GM23338 (cell line): ENCODE results near the gene PCP4L1. TPM values are rescaled to one million over a fixed set of nuclear protein-coding genes. Genes with fewer than 3 reads are reported as not detected.

Experiments used
- ATAC-seq: fragments of 200-7000 bp; cut with Tn5 transposase; 3 replicates; pipeline ENCODE4 v1.9.1; 2020
- DNase-seq: peaks from one replicate; pipeline ENCODE4 v3.0.0-alpha.2; 2015; ENCODE audit warnings: low spot score
- H2AFZ ChIP-seq: fragments of 200-600 bp; sonication (generic); 2 replicates; pipeline ENCODE4 v1.8.0; 2016; ENCODE audit warnings: antibody characterized with exemption, mild to moderate bottlenecking, moderate library complexity
- H3F3A ChIP-seq: fragments of 200-600 bp; sonication (generic); replicated peaks from 2 replicates; pipeline ENCODE4 v1.8.0; 2017; ENCODE audit warnings: antibody characterized with exemption, mixed run types, low read depth
- H3K27ac ChIP-seq: fragments of 200-600 bp; sonication (generic); 2 replicates; pipeline ENCODE4 v1.6.1; 2016; ENCODE audit warnings: low read depth
- H3K27me3 ChIP-seq: fragments of 200-600 bp; sonication (generic); 2 replicates; pipeline ENCODE4 v1.8.0; 2016; ENCODE audit warnings: mild to moderate bottlenecking, mixed run types, moderate library complexity; ENCODE audit not compliant: insufficient read depth
- H3K36me3 ChIP-seq: fragments of 200-600 bp; sonication (generic); 2 replicates; pipeline ENCODE4 v1.8.0; 2016; ENCODE audit warnings: mild to moderate bottlenecking; ENCODE audit not compliant: insufficient read depth
- H3K4me1 ChIP-seq: fragments of 200-600 bp; sonication (generic); 2 replicates; pipeline ENCODE4 v1.8.0; 2016; ENCODE audit warnings: mild to moderate bottlenecking, moderate library complexity; ENCODE audit not compliant: insufficient read depth
- H3K4me2 ChIP-seq: fragments of 200-600 bp; sonication (generic); 2 replicates; pipeline ENCODE4 v1.7.1; 2017; ENCODE audit warnings: mixed run types
- H3K4me3 ChIP-seq: fragments of 200-600 bp; sonication (generic); 2 replicates; pipeline ENCODE4 v1.6.1; 2016; ENCODE audit warnings: mixed run types
- H3K79me2 ChIP-seq: fragments of 200-600 bp; sonication (generic); replicated peaks from 2 replicates; pipeline ENCODE4 v1.8.0; 2017; ENCODE audit warnings: mild to moderate bottlenecking; ENCODE audit not compliant: insufficient read depth
- H3K9me2 ChIP-seq: fragments of 200-600 bp; sonication (generic); 2 replicates; pipeline ENCODE4 v1.8.0; 2017; ENCODE audit not compliant: insufficient read depth
- H4K20me1 ChIP-seq: fragments of 200-600 bp; sonication (generic); replicated peaks from 2 replicates; pipeline ENCODE4 v1.8.0; 2017; ENCODE audit warnings: mild to moderate bottlenecking; ENCODE audit not compliant: insufficient read depth
- H3K27ac Mint-ChIP-seq: 2 replicates; pipeline ENCODE4 v1.8.0; 2020; ENCODE audit warnings: inconsistent platforms, mild to moderate bottlenecking, moderate library complexity, mixed read lengths
- H3K27me3 Mint-ChIP-seq: 3 replicates; pipeline ENCODE4 v1.8.0; 2022; ENCODE audit warnings: low read depth, mild to moderate bottlenecking, moderate library complexity, mixed read lengths, inconsistent platforms; ENCODE audit not compliant: insufficient read depth, poor library complexity
- H3K36me3 Mint-ChIP-seq: 3 replicates; pipeline ENCODE4 v1.8.0; 2021; ENCODE audit warnings: low read depth, mild to moderate bottlenecking, inconsistent platforms, moderate library complexity, mixed read lengths
- H3K4me1 Mint-ChIP-seq: 3 replicates; pipeline ENCODE4 v1.8.0; 2020; ENCODE audit warnings: mild to moderate bottlenecking, inconsistent platforms, mixed read lengths
- H3K4me3 Mint-ChIP-seq: 3 replicates; pipeline ENCODE4 v1.8.0; 2021; ENCODE audit warnings: moderate library complexity, mild to moderate bottlenecking, inconsistent platforms, mixed read lengths
- H3K9me3 Mint-ChIP-seq: 3 replicates; pipeline ENCODE4 v1.8.0; 2020; ENCODE audit warnings: moderate library complexity, mild to moderate bottlenecking, inconsistent platforms, mixed read lengths
- CREB1 ChIP-seq: fragments of 250-450 bp; sonication (Bioruptor Pico); IDR thresholded peaks from 2 replicates; pipeline ENCODE4 v1.5.0; 2020; ENCODE audit warnings: low read depth, mild to moderate bottlenecking, moderate library complexity
- EZH2 ChIP-seq: fragments of 200-600 bp; sonication (generic); IDR thresholded peaks from one replicate; pipeline ENCODE4 v1.8.0; 2017; ENCODE audit warnings: antibody characterized with exemption, mild to moderate bottlenecking, low read depth; ENCODE audit not compliant: unreplicated experiment
- EZH2phosphoT487 ChIP-seq: fragments of 200-600 bp; sonication (generic); IDR thresholded peaks from one replicate; pipeline ENCODE4 v1.8.1; 2018; ENCODE audit warnings: antibody characterized with exemption; ENCODE audit not compliant: unreplicated experiment
- JUNB ChIP-seq: IDR thresholded peaks from one replicate; pipeline ENCODE4 v1.6.1; 2016; ENCODE audit warnings: antibody characterized with exemption; ENCODE audit not compliant: unreplicated experiment
- NANOG ChIP-seq: IDR thresholded peaks from 2 replicates; pipeline ENCODE4 v1.6.1; 2016; ENCODE audit warnings: antibody characterized with exemption, borderline replicate concordance
- POLR2AphosphoS5 ChIP-seq: IDR thresholded peaks from 2 replicates; pipeline ENCODE4 v1.6.1; 2016; ENCODE audit warnings: antibody characterized with exemption, low read depth
- ZNF114 ChIP-seq: fragments of 250-450 bp; sonication (Bioruptor Pico); IDR thresholded peaks from 2 replicates; pipeline ENCODE4 v1.5.0; 2020; ENCODE audit warnings: mild to moderate bottlenecking, moderate library complexity
- ZNF331 ChIP-seq: fragments of 250-450 bp; sonication (Bioruptor Pico); IDR thresholded peaks from 2 replicates; pipeline ENCODE4 v1.5.0; 2020; ENCODE audit warnings: low read depth, mild to moderate bottlenecking, moderate library complexity
- polyA plus RNA-seq: library from polyadenylated mRNA; unstranded; fragments of >200 nt; fragmentation: Nextera tagmentation; extraction: Ambion mirVana; gene quantifications from 2 replicates; pipeline ENCODE4 v1.2.1, GENCODE V29; 2016
- total RNA-seq: library from RNA; depleted of rRNA; stranded (reverse); fragments of >200 nt; shearing (Covaris generic); gene quantifications from 2 replicates; pipeline ENCODE4 v1.2.3, GENCODE V29; 2014
- TF ChIP-seq, protein P1 (sequence below): fragments of 250-450 bp; sonication (Bioruptor Pico); IDR thresholded peaks from 2 replicates; pipeline ENCODE4 v1.5.0; 2020; ENCODE audit warnings: mild to moderate bottlenecking, moderate library complexity
- TF ChIP-seq, protein P2 (sequence below): IDR thresholded peaks from 2 replicates; pipeline ENCODE4 v1.6.1; 2016; ENCODE audit warnings: antibody characterized with exemption

Gene PCP4L1
- total and polyA plus RNA-seq, 2 experiments from 2014 or later = 1.4 to 1.7 TPM

DNA sequence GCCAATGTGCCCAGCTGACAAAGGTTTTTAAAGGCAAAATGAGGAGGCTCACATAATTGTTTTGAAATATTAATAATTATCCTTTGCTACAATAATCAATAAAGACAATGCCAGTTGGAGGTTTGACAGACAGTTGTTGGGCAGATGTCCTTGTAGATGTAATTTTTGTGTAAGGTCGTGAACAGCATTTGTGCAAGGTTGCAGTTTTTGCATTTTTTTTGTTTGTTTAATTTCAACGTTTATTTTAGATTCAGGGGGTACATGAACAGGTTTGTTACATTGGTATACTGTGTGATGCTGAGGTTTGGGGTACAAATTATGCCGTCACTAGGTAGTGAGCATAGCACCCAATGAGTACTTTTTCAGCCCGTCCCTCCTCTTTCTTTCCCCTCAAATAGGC, 41.9 kb downstream of the PCP4L1 start (continued):
- TF ChIP-seq, protein P1, sequence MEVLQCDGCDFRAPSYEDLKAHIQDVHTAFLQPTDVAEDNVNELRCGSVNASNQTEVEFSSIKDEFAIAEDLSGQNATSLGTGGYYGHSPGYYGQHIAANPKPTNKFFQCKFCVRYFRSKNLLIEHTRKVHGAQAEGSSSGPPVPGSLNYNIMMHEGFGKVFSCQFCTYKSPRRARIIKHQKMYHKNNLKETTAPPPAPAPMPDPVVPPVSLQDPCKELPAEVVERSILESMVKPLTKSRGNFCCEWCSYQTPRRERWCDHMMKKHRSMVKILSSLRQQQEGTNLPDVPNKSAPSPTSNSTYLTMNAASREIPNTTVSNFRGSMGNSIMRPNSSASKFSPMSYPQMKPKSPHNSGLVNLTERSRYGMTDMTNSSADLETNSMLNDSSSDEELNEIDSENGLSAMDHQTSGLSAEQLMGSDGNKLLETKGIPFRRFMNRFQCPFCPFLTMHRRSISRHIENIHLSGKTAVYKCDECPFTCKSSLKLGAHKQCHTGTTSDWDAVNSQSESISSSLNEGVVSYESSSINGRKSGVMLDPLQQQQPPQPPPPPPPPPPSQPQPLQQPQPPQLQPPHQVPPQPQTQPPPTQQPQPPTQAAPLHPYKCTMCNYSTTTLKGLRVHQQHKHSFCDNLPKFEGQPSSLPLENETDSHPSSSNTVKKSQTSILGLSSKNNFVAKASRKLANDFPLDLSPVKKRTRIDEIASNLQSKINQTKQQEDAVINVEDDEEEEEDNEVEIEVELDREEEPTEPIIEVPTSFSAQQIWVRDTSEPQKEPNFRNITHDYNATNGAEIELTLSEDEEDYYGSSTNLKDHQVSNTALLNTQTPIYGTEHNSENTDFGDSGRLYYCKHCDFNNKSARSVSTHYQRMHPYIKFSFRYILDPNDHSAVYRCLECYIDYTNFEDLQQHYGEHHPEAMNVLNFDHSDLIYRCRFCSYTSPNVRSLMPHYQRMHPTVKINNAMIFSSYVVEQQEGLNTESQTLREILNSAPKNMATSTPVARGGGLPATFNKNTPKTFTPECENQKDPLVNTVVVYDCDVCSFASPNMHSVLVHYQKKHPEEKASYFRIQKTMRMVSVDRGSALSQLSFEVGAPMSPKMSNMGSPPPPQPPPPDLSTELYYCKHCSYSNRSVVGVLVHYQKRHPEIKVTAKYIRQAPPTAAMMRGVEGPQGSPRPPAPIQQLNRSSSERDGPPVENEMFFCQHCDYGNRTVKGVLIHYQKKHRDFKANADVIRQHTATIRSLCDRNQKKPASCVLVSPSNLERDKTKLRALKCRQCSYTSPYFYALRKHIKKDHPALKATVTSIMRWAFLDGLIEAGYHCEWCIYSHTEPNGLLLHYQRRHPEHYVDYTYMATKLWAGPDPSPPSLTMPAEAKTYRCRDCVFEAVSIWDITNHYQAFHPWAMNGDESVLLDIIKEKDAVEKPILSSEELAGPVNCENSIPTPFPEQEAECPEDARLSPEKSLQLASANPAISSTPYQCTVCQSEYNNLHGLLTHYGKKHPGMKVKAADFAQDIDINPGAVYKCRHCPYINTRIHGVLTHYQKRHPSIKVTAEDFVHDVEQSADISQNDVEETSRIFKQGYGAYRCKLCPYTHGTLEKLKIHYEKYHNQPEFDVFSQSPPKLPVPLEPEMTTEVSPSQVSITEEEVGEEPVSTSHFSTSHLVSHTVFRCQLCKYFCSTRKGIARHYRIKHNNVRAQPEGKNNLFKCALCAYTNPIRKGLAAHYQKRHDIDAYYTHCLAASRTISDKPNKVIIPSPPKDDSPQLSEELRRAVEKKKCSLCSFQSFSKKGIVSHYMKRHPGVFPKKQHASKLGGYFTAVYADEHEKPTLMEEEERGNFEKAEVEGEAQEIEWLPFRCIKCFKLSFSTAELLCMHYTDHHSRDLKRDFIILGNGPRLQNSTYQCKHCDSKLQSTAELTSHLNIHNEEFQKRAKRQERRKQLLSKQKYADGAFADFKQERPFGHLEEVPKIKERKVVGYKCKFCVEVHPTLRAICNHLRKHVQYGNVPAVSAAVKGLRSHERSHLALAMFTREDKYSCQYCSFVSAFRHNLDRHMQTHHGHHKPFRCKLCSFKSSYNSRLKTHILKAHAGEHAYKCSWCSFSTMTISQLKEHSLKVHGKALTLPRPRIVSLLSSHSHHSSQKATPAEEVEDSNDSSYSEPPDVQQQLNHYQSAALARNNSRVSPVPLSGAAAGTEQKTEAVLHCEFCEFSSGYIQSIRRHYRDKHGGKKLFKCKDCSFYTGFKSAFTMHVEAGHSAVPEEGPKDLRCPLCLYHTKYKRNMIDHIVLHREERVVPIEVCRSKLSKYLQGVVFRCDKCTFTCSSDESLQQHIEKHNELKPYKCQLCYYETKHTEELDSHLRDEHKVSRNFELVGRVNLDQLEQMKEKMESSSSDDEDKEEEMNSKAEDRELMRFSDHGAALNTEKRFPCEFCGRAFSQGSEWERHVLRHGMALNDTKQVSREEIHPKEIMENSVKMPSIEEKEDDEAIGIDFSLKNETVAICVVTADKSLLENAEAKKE = no peak
- TF ChIP-seq CREB1 = no peak

DNA sequence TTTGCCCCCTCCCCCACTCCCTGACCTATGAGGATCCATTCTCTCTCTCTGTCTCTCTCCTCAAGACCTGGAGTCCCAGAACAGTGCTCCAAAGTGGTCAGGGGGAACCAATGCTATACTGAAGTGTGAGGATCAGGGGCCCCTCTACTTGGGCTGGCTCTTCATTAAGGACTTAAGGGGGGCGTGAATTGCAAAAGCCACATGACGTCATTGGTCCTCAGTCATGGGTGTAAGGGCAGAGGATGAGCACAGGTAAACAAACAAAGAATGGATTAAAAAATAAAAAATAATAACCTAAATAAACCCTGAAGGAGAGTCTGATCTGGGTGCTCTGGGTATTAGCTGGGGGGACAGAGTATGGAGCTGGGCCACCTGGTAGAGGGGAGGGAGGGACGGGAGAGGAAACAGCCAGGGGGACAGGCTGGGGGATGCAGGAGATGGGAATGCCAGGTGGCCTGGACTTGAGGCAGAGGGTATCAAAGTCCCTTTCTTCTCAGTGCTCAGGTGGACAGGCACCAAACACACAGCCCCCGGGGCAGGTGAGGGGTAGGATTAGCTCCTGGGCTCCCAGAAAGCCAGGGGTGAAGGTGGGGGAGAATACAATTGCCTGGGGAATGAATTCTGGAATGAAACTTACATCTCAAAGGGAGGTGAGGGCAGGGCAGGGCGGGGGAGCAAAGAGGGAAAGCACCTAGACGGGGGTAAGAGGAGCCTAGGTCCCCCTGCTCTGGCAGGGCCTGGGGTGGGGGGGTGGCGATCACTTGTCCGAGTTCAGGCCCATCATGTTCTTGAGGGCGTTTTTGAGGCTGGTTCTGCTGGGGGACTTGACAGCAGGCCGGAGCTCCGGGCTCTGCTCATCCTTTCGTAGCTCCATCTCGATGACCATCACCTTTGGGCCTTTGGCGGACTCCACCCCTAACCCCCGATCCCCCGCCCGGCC, 46.7 kb downstream of the PCP4L1 start:
- peaks cover 47% of the 10 kb centered on the region for H3K4me1 Mint-ChIP-seq
- no peaks in the 10 kb centered on the region for H3K9me3 Mint-ChIP-seq
- DNase-seq (peak; percentile 61), ATAC-seq (peak; percentile 28)
- Histone ChIP-seq H2AFZ (peak overlapping the region; percentile 86; the same call in 1 of the 2 replicates), H3K4me3 (peak overlapping the region; percentile 80), H3K27me3 (no peaks in the 10 kb centered on the region), H3K9me2 (no peaks in the 10 kb centered on the region), H3K4me1 (peaks cover 49% of the 10 kb centered on the region), H3K36me3 (no peaks in the 10 kb centered on the region), H3F3A (peaks cover 3% of the 10 kb centered on the region; the same call in 1 of the 2 replicates), H3K27ac (peak overlapping the region; percentile 90), H3K79me2 (peaks cover 16% of the 10 kb centered on the region), H3K4me2 (peak overlapping the region; percentile 83), H4K20me1 (no peaks in the 10 kb centered on the region)
- H3K27ac Mint-ChIP-seq = no peak overlapping the region
- peak overlapping the region; percentile 96 for H3K4me3 Mint-ChIP-seq
- peaks cover 3% of the 10 kb centered on the region for H3K27me3 Mint-ChIP-seq
- no peaks in the 10 kb centered on the region for H3K36me3 Mint-ChIP-seq
- TF ChIP-seq JUNB (no peak), NANOG (no peak), ZNF331 (CRISPR knock-in tag) (no peak), CREB1 (peak; percentile 83), EZH2phosphoT487 (no peak), EZH2 (no peak), POLR2AphosphoS5 (no peak), ZNF114 (no peak)
- TF ChIP-seq, protein P2, sequence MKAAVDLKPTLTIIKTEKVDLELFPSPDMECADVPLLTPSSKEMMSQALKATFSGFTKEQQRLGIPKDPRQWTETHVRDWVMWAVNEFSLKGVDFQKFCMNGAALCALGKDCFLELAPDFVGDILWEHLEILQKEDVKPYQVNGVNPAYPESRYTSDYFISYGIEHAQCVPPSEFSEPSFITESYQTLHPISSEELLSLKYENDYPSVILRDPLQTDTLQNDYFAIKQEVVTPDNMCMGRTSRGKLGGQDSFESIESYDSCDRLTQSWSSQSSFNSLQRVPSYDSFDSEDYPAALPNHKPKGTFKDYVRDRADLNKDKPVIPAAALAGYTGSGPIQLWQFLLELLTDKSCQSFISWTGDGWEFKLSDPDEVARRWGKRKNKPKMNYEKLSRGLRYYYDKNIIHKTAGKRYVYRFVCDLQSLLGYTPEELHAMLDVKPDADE = 0 out of 2 replicates have a peak, but pooled peaks have one; percentile 17
